Renal cortical epithelial cell (primary cell): Measurements from ENCODE around the gene JARID2. TPM values are rescaled to one million over a fixed set of nuclear protein-coding genes. Genes with fewer than 3 reads are reported as not detected.
A peak's percentile ranks its signal among the peaks of the same experiment; 100 is the strongest.

Experiments used
- DNase-seq: peaks from one replicate; pipeline ENCODE4 v3.0.0-alpha.2; 2011; ENCODE audit warnings: low read depth
- total RNA-seq: library from RNA; depleted of rRNA; stranded (reverse); fragments of >200 nt; gene quantifications from 2 replicates; pipeline ENCODE4 v1.2.3, GENCODE V29; 2014

Gene JARID2
- 5.9 and 8.5 TPM in 2 replicates for total RNA-seq

GRCh38 chr6:15245361-15246216 is at the start of gene JARID2:
JARID2 (plus strand) TSS chr6:15246069; CDS start chr6:15246540, 471 bp downstream.
- DNase-seq: peak; percentile 93

GRCh38 chr6:15200087-15200486 is 45.8 kb upstream of the JARID2 start:
- DNase-seq: no peak

- DNase-seq: peak; percentile 80
Observed at GRCh38 chr6:15205321-15205720, 40.5 kb upstream of the JARID2 start.

GRCh38 chr6:15206887-15207286 is 39.0 kb upstream of the JARID2 start:
- no peak for DNase-seq

GRCh38 chr6:15207923-15208322 is 37.9 kb upstream of the JARID2 start:
- peak; percentile 97 for DNase-seq

GRCh38 chr6:15213838-15214400 is 31.9 kb upstream of the JARID2 start:
- no peak for DNase-seq

- DNase-seq: no peak
Observed at GRCh38 chr6:15218401-15218800, 27.5 kb upstream of the JARID2 start.

GRCh38 chr6:15220062-15220461 is 25.8 kb upstream of the JARID2 start:
- no peak for DNase-seq

GRCh38 chr6:15227827-15228318 is 18.0 kb upstream of the JARID2 start:
- no peak for DNase-seq

- no peak for DNase-seq
Observed at GRCh38 chr6:15230827-15231226, 15.0 kb upstream of the JARID2 start.

GRCh38 chr6:15232836-15233510 is 12.9 kb upstream of the JARID2 start:
- no peak for DNase-seq

- no peak for DNase-seq
Observed at GRCh38 chr6:15234068-15234758, 11.7 kb upstream of the JARID2 start.

GRCh38 chr6:15239616-15240364 is 6.1 kb upstream of the JARID2 start:
- no peak for DNase-seq

- no peak for DNase-seq
Observed at GRCh38 chr6:15242503-15242902, 3.4 kb upstream of the JARID2 start.

- peak; percentile 79 for DNase-seq
Observed at GRCh38 chr6:15242937-15243614, 2.8 kb upstream of the JARID2 start.

- DNase-seq: no peak
Observed at GRCh38 chr6:15243910-15244619, 1.8 kb upstream of the JARID2 start.

- DNase-seq: no peak
Observed at GRCh38 chr6:15244620-15245360, 1.1 kb upstream of the JARID2 start.

- no peak for DNase-seq
Observed at GRCh38 chr6:15246217-15246665, 372 bp downstream of the JARID2 start.
